ENCODE data around the gene AGRN.
A peak's percentile ranks its signal among the peaks of the same experiment; 100 is the strongest.
"Not testable (repeated sequence)": the region's sequence is repeated elsewhere in the genome, so short reads cannot be mapped to it uniquely, and the experiment has no call there.

The AGRN gene

DNA sequence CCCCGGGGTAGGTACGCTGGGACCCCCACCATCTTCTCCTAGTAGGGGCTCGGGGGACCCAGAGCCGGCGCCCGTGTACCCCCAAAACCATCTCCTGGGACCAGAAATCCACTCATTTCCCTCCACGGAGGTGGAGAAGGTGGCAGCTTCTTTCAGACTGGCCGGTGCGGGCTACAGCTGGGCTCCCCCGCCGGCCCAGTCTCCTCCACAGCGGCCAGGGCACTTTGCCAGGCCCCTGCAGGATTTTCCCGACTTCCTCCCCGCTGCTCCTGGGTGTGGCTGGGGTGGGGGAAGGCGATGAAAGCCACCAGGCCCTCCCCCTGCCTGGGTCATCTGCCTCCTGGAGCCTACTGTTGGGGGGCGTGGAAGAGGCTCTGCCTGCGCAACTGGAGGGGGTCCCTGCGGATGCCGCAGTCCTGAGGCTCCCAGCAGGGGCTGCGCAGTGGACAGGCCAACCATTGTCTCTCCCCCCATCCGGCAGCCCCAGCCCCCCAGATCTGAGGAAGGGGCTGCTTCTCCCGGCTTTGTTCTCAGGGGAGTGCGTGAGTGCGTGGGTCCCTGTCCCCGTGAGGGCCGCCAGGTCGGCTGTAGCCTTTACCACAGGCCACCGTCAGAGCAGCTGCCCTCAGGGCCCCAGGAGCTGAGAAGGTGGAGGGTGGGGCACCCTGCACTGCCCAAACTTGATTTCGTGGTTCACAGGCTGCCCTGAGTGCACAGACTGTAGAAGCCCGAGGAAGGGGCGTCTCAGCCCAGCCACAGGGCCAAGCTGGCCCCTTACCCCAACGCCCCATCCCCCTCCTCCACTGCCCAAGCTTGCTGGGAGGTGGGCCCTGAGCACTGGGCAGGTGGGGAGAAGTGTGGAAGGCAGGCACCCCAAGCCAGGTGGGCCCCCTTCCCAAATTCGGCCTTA lies 1.3 kb downstream of the AGRN start:
- no peak for DNase-seq

DNA sequence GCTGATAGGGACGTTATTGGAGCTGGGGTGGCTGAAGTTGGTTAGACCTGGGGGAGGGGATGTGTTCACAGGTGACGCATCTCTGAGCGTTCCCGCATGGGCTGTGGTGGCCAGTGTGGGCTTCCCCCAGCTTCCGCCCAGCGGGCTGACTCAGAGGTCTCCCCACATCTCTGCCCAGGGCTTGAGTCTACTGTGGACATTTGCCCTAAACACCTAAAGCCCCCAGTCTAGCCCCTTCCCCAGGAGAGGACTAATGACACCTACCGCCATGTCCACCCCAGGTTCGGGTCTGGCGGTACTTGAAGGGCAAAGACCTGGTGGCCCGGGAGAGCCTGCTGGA lies 2.0 kb downstream of the AGRN start:
- DNase-seq, result no peak

DNA sequence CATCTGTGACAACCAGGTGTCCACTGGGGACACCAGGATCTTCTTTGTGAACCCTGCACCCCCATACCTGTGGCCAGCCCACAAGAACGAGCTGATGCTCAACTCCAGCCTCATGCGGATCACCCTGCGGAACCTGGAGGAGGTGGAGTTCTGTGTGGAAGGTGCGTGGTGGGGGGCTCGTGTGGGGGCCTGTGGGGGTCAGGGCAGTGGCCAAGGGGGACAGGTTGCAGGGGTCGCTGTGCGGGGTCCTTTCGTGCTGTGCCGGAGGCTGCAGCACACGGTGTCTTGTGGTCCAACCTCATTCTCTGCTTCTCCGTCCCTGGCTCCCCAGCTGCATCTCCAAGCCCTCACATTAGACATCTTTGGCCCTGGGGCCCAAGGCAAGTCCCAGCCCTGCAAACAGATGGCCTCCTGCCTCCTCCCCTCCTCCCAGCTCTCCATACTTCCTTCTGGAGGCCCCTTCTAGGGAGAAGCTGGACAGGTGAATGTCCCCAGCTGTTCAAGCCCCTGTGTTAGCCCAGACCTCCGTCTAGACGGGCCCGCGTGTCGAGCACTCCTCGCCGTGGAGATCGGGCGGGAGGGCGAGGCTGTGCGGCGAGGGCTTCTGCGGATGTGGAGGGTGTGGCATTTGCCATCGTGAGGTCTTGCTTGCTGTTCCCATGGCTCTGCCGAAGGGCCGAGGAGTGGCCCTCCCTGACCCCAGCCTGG lies 2.5 kb downstream of the AGRN start:
- no peak for DNase-seq

DNA sequence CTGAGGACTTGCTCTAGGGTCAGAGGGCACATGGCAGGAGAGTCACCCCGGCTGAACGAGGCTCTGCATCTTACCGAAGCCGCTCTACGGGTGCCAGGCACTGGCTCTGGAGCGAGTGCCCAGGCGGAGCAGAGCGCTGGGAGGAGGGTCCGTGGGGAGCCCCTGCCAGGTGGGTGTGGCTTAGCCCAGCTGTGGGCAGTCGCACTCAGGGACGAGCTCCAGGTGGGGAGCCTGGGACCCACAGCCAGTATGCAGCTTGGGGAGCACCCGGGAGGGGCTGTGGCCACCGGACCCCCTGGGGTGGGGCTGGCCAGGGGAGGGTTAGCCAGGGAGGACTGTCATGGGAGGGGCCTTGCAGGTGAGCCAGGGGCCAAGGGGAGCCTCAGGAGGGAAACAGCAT lies 3.8 kb downstream of the AGRN start:
- no peak for DNase-seq

GRCh38 chr1:1024149-1024770 lies 4.3 kb downstream of the AGRN start:
- DNase-seq, result no peak

DNA sequence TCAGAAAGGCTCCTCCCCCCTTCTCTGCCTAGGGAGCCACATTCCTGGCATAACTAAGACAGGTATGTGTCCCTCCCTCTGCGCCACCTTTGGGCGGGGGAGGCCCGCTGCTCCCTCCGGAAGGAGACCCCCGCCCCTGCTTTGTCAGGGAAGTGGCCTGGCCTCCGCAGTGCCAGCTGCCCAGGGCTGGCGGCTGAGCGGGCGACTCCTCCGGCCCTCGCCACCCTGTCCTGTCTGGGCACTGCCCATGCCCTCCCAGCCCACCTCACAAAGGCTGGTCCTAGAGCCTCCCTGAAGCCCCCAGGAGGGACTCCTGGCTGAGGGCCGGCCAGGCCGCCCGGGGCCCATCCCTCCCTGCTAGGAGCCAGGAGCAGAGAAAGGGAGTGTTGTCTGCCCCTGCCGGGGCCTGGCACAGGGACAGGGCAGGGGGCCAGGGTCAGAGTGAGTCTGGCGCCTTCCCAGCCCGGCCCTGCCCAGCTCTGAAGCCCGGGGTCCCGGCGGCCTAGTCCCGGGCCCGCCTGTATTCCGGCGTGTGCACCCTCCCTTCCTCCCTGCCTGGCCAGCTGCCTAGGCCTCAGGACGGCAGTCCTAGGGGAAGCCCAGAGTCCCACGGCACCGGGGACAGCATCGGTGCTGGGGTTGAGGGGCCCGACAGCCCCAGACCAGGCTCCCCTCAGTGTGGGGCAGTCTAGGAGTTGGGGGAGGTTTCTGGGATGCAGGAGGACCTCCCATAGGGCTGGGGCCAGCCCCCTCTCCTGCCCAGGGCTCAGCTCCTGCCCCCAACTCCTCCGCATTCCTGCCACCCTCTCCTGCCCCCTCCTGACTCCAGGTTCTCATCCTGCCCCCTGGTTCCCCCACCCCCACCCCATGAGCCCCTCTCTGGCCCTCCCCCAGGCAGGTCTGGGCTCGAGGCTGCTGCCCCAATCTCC lies 5.1 kb downstream of the AGRN start:
- DNase-seq, result no peak

DNA sequence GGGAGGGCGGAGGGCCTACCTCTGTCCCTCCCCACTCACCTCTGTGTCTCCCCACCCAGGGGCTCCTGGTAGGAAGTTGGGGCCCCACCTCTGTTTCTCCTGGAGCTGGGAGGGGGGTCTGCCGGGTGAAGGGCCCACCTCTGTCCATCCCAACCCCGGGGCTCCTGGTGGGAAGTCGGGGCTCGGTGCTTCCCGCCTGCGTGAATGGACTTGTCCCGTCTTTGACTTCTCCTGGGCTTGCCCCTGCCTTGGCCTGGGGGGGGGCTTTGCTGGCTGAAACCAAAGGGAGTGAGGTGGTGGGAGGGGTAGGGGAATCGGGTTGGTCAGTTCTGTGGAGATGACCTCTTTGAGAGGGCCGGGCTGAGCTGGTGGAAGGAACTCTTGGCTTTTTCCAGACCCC lies 5.8 kb downstream of the AGRN start:
- DNase-seq, result no peak

GRCh38 chr1:1026599-1027413 lies 6.9 kb downstream of the AGRN start:
- DNase-seq, result no peak

DNA sequence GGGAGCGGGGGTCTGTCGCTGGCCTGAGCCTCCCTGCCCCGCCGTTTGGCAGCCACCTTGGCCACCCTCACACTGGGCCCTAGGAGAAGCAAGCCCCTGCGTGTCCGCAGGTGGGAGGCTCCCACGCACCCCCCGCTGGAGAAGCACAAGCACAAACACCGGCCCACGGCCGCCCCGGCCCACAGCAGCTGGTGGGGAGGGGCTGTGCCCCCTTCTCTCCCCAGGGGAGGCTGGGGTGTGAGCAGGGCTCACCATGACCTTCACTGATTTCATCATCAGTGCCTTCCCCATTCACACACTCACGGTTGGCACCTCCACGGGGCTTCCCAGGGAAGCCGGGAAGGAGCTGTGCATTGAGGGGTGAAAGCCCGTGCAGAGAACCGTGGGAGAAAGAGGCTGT lies 7.9 kb downstream of the AGRN start:
- DNase-seq, result no peak

GRCh38 chr1:1030867-1031658 lies 11.1 kb downstream of the AGRN start:
- DNase-seq, result not testable (repeated sequence)

- no peak for DNase-seq
Observed at GRCh38 chr1:1031659-1032235, 11.8 kb downstream of the AGRN start.

GRCh38 chr1:1032424-1032823 lies 12.5 kb downstream of the AGRN start:
- DNase-seq, result no peak

- peak; percentile 92 for DNase-seq
Observed at GRCh38 chr1:1033009-1033587, 13.2 kb downstream of the AGRN start.

DNA sequence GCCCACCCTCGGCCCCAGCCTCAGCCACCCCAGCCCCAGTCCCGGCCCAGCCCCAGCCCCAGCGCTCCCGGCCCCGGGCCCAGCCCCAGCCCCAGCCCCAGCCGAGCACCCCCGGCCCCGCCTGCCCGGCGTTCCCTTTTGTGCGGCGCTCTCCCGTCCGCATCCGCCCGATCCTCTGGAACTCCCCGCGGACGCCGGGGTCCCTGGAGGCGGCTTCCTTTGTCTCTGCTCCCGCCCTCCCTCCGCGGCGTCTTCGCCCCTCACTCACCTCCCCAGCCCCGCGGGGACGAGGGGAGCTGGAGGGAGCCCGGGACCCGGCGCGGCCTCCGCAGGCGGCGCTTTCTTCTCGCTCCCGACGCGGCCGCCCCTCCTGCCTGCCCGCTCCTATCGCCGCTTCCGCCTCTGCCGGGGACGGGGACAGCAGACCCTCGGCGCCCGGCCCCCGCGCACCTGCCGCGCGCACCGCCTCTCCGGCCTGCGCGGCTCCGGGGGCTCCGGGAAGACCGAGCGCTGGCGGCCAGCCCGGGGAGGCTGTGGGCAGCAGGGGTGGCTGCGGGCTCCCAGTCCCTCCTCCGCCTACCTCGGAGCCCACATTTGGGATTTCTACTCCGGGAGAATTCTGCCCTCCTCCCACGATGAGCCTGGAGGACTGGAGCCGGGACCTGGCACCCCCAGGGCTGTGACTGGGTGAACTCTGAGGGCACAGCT lies 14.0 kb downstream of the AGRN start:
- no peak for DNase-seq

DNA sequence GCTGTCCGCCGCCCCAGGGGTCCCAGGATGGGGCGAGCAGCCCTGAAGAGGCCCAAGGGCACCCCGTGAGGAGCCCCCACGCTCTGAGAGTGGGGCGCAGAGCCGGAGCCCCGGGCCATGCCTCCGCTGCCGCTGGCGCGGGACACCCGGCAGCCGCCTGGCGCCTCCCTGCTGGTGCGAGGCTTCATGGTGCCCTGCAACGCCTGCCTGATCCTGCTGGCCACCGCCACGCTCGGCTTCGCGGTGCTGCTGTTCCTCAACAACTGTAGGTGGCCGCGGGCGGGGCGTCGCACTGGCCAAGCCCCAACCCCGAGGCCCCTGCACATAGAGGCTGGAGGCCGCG lies 14.5 kb downstream of the AGRN start:
- DNase-seq, result no peak

- DNase-seq, result no peak
Observed at GRCh38 chr1:1035291-1035943, 15.5 kb downstream of the AGRN start.

DNA sequence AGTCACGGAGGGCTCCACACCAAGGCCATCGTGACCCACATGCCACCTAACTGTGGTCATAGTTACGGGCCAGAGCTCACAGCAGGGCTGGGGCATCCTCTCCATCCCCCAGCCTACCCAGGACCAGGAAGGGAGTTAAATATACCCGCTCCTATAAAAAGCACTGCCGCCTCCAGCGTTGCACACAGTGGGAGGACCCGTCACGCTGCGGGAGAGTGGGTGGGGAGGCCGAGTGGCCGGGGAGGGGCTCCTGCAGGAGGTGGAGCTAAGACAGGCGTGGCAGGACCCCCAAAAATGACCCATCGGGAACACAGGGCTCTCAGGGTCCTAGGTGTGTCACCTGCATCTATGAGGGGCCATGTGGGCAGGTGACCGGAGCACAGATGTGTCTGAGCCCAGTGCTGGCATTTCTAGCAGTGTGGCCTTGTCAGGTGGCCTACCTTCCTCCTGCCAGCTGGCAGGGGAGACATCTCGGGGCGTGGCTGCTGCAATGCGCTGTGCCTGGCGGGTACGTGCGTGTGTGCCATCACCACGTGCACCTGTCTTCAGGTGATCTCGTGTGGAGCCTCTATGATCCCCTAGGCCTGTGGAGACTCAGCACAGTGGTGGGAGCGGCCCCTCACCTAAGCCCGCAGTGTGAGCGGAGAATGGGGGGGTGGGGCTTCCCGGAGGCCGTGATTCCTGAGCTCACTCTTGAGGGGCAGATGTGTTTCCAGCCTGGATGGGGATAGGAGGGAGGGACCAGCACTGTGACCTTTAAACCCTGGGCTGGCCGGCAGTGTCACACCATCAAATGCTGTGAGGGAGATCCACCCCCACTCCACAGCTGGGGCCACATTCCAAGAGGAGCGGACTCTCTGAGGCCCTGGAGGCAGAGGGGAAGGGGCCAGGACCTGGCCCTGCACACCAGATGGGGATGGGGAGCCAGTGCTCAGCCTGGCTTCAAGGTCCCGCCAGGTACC lies 17.7 kb downstream of the AGRN start:
- DNase-seq, result no peak

DNA sequence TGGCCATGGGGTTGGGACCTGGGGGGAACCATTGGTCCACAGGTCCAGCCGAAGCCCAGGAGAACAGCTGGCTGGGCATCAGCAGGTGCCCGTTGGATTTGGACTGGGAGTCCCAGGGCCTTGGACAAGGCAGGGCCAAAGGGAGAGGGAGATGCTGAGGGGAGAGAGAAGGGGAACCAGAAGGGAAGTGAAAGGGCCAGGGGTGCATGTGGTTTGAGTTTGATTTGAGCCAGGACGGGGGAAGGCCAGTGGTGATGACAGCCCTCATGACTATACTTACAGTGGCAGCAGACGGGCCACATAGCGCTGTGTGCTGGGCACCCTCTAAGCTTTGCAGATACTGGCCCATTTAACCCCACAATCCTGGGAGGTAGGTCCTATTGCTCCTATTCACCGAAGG lies 18.8 kb downstream of the AGRN start:
- no peak for DNase-seq
